Upper lobe of left lung (tissue), 4 donors: Measurements from ENCODE around the gene C3AR1.

Source experiments
- POLR2A ChIP-seq, 4 donors: fragments of 450-650 bp; IDR thresholded peaks; one replicate each; pipeline ENCODE4 v1.5.1; 2016 to 2017; ENCODE audit warnings: antibody characterized with exemption in 4 of 4, mild to moderate bottlenecking in 2 of 4
- POLR2AphosphoS5 ChIP-seq, 2 donors: sonication (generic); formaldehyde crosslinking; IDR thresholded peaks; one replicate each; pipeline ENCODE4 v1.5.1; 2017; ENCODE audit warnings: antibody characterized with exemption in 2 of 2
- TF ChIP-seq, protein P1 (sequence below), 6 experiments: fragments of 450-650 bp in 4 of 6; fragments of 200-600 bp in 2 of 6; sonication (generic) in 2 of 6; IDR thresholded peaks; one replicate each; pipeline ENCODE4 v1.5.1; 2016 to 2019; ENCODE audit warnings: antibody characterized with exemption in 6 of 6

- TF ChIP-seq, protein P1, sequence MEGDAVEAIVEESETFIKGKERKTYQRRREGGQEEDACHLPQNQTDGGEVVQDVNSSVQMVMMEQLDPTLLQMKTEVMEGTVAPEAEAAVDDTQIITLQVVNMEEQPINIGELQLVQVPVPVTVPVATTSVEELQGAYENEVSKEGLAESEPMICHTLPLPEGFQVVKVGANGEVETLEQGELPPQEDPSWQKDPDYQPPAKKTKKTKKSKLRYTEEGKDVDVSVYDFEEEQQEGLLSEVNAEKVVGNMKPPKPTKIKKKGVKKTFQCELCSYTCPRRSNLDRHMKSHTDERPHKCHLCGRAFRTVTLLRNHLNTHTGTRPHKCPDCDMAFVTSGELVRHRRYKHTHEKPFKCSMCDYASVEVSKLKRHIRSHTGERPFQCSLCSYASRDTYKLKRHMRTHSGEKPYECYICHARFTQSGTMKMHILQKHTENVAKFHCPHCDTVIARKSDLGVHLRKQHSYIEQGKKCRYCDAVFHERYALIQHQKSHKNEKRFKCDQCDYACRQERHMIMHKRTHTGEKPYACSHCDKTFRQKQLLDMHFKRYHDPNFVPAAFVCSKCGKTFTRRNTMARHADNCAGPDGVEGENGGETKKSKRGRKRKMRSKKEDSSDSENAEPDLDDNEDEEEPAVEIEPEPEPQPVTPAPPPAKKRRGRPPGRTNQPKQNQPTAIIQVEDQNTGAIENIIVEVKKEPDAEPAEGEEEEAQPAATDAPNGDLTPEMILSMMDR (IDR thresholded peaks at IDR 0.05): no peak
- TF ChIP-seq POLR2AphosphoS5 (IDR thresholded peaks at IDR 0.05) (no peak), POLR2A (IDR thresholded peaks at IDR 0.05) (no peak)
These were observed 12.8 kb upstream of the C3AR1 start for GRCh38 chr12:8078916-8079315.
